ENCODE measurements around the gene STXBP4. TPM values are rescaled to one million over a fixed set of nuclear protein-coding genes. Genes with fewer than 3 reads are reported as not detected.

The STXBP4 gene
- total RNA-seq, 1 donor from 2014 or later: 8.6 TPM

DNA sequence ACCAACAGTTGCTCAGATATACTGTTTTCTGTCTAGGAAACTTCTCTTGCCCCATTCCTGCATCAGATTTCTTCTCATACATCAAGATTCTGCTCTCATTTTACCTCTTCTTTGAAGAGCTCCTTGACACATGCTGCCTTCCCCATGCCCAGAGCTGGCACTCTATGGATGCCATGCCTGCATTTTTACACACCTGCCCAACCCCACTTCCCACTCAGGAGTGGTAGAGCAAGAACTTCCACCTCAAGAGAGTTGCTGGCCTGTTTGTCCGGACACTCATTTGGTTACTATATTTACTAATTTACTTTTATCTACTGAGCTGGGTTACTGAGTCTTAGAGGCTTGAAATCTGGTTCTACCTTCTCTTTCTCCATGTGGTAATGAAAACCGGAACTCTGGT, 197.9 kb downstream of the STXBP4 start:
- DNase-seq (ENCODE audit: low spot score): no peak

DNA sequence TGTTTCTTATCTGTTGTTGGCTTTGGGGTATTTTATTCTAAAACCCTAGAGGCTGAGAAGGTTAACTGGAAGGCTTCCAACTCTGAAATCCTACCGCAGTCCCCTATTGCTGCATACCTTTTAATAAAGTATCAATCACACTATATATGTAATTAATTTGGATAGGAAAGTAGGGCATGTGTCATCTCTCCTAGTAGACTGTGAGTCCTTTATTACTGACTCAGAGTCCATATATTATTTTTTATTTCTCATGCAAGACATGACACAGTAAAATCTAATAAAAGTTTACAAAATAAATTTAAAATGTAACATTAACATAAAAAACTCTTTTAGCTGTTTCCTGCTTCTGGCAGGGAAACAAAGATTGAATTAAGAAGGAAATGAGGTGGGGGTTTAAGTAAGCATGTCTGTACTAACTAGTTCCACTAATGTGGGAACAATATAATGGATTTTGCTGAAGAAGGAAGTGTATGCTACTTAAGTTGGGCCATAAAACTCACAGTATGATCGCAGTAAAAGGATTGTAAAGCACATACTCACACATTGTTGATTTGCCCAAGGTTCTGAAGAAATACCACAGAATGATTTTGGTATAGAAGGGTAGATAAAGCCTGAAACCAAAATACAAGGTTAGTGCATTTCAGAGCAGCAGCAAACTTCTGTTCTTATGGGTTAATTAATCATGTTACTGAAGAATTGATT, 198.6 kb downstream of the STXBP4 start:
- DNase-seq (ENCODE audit: low spot score): no peak

DNA sequence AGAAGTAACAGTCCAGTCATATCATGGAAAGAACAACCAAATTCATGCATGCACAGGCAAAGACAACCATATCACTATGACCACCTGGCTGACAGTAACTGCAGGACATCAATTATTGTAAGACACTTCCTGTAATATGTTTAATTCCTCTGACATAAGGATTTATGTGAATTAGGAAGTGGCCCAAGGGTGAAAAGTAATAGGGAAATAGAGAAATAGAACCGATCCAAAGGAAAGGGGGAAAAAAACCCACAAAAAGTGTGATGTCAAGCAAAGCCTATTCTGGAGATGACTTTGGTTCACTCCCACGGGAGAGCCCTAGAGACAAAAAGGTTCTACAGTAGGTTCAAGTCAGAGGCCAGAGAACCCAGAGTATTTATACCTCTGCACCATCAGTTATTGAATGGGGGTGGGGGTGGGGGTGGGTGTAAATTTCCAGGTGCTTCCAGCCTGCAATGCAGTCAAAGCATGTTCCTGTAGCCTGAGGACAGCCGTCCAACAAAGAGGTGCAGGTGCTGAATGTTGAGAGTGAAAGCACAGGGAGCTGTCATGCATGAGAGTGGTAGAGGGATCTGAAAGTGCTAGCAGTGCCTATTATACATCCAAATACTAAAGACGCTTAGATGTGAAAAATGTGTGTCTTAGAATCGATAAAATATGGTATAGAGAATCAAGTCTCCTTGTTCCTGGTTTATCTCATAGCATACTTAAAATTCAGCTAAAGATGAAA, 200.6 kb downstream of the STXBP4 start:
- no peak for DNase-seq (ENCODE audit: low spot score)

DNA sequence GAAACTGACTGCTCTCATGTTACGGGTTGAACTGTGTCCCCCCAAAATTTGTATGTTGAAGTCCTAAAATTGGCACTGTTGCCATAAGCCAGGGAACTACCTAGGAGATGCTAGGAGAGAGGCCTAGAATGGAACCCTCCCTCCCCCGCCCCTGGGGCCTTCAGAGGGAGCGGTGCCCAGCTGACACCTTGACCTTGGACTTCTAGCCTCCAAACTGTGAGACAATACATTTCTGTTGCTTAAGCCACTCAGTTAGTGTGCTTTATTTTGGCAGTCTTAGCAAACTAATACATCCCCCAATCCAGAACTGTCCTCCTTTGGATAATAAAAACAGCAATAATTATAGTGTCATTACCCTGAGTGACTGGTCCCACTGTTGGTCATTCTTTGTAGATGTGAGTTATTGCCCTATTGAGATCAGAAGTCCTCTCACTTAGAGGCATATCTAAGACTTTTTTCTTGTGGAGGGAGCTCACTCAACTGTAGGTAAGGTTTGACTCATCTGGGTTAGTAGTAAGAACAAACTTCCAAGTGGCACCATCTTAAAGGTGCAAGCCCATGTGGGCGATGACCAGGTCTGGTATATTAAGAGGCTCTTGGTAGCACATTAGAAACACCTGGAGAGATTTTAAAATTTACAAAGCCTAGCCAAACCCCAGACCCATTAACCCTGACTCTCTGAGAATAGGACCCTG, 203.2 kb downstream of the STXBP4 start:
- no peak for DNase-seq (ENCODE audit: low spot score)

DNA sequence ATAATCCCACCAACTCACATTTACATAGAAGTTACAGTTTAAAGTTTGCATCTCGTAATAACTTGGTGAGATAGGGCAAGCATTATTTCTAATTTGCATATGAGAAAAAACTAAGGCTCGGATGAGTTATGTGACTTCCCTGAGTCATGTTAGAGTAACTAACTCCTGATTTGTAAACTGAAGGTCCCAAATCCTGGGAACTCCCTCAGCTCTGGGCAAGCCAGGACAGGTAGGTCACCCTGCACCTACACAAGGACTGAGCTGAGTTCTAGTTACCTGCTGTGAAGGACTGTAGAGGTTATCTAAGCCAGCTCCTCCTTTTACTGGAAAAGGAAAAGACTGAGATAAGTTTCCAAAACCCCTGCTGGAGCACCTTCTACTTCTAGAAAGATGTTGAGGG, 204.0 kb downstream of the STXBP4 start:
- no peak for DNase-seq (ENCODE audit: low spot score)

DNA sequence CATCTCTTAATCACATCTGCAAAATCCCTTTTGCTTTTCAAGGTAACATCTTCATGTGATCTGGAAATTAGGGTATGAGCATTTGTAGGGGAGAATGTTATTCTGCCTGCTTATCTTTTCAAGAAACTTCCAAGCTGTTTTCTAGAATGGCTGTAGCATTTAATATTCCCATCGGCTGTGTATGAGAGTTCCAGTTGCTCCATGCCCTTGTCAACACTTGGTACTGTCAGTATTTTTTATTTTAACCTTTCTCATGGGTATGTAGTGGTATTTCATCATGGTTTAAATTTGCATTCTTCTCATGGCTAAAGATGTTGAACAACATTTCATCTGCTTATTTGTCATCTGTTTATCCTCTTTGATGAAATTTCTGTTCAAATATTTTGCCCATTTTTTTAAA, 205.6 kb downstream of the STXBP4 start:
- no peak for DNase-seq (ENCODE audit: low spot score)

DNA sequence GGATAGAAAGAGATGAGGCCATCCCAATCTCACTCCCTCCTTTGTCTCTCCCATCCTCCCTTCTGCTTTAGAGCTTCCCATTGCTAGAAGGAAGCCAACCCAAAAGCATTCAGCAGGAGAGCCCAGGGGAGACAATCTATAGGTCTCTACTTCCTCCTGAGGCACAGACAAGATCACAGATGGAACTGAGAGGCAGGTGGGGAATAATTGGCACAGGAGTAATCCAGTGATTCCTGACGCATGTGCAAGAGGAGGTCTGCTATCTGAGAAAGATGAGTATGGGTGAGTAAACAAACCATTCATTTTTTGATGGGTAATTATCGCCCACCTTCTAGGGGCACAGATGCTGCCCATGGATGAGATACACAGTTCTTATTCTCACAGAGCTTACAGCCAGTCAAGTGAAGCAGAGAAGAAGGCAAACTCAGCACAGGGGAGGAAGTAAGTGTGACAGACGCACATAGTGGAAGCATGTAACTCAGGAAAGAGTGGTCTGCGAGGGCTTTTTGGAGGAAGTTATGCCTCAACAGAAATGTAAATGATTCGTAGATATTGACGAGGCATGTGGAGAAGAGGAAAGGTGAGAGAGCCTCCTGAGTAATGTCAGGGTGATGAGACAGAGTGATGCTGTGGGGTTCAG, 207.3 kb downstream of the STXBP4 start:
- no peak for DNase-seq (ENCODE audit: low spot score)

DNA sequence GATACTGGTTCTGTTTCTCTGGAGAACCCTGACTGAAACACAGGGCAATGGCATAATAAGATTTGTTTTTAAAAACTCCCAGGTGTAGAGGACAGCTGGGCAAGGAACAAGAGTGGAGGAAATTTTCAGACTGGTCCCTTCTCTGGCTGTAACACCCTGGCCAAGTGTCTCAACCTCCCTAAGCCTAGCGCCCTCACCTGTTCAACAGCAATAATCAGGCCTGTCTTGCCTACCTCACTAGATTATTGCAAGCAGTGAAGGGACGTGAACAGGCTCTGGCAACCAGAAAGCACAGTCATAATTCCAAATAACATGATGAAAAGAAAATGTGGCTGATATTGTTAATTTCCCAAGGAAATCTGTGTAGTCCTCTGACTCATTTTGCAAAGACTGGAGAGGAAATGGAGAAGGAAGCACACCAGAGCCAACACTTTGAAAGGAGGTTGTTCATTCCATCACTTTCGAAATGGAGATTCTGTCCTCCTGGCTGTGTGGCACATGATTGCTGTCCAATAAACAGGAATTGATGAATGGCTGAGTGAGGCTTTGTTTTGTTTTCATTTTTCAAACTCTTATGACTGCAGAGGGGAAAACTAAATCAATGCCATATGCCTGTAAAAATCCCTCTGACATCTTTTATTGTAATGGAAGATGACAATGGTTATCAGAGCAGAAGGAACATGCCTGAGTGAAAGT, 208.7 kb downstream of the STXBP4 start:
- no peak for DNase-seq (ENCODE audit: low spot score)

DNA sequence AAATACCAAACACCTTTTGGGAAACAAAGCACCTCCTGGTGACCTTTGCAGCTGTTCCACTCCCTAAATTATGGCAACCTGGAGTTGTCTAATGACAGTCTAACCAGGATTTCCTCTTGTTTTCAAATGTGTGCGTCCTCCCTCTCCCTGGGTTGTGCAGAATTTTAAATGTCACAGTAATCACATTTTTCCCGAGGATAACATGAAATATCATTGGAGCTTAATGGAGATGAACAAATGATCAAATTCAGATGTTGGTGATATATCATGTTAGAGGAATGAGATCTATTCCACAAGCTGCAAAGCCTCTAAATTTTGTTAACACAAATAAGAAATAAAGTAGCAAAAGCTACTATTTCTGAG, 209.3 kb downstream of the STXBP4 start:
- no peak for DNase-seq (ENCODE audit: low spot score)

DNA sequence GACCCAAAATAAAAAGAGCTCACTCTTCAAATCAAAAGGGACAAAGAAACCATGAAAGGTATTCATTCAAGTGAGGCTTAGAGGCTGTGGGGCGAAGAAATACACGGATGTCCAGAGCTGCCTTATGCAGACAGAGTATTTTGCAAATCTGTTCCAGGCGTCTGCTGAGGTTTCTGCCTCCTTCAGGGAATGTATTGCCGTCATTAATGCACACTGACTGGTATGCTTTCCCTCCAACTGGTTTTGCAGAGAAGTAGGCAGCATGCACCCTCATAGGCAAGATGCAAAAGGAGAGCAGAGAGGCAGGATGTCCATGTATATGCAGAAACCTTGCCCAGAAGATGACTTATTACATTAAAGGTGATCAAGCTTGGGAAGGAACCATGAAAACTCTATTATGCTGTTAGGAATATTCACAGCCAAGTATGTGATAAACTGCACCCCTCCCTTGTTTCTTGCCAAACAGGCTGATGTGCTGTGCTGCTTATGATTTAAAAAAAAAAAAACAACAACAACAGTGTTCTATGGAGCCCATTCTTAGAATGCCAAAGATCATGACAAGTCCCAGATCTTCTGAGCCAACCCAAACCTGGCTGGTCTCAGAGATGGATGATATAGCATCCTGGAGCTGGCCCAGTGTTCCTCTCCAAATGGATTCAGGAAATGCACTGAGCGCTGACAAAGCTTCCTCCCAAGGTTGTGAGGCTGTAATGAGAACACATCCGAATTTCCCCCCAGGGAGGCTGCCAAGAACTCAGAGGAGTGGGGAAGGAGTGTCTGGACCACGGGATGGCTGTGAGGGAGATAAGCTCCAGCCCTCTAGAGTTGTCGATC, 218.6 kb downstream of the STXBP4 start:
- DNase-seq (ENCODE audit: low spot score): no peak

DNA sequence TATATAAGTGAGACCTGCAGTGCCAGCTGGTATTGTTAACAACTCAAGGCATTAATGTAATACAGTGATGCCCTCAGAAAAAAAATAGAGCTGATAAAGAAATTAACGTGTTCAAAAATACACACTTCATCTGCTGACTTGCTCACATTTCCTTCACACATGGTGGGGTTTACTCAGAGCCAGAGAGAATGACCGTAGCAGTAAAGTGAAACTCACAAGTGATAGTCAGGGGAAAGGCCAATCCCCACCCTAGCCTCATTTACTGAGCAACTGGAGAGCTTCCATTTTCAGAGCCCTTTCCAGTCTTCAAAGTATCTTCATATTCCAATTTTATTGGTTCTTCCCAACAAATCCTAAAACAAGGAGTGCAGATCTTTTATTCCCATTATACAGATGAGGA, 222.2 kb downstream of the STXBP4 start:
- DNase-seq (ENCODE audit: low spot score): no peak

DNA sequence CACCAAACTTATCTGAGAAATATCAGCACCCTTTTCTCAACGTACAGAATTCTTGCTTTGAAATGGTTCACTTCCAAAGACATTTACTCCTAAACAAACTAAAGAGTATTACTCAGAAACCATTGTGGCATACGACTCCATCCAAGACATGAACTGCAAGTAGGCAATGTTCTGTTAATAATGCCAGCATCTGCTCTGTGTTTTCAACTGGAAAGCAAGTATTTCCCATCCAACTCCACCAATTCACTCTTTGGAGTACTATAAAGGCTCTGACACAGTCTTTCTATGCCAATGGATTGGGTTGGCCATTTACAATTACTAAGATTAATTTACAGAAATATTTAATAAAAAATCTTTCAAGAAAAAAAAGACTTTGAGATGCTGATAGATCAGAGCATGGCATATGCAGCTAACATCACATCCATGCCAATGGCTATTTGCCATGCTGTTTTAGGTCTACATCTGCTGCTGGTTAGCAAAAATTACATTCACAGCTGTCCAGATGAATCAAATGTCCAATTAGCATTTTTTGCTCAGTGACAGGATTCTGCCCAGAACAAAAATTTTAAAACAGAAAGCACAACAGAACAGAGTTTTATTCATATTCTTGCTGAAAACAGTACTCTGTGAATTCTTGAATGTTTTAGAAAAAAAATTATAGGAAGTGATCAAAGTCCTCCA, 230.3 kb downstream of the STXBP4 start:
- DNase-seq (ENCODE audit: low spot score): no peak

DNA sequence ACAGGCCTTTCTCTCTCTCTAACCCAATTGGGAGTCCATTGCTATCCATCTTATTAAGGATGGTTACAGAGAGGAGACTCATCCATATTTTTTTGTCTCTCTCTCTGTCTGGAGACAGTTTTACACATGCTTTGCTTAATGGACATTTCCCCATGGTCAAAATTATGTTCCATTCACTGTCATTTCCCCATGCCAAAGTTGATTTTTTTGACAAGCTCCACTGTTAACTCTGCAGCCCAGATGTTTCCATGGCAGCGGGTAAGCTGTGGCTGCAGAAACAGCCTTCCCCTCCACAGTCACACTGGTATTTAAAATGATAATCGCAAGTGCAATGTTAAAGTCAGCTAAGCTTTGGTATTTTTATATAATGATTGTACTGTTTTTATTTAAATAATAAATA, 232.3 kb downstream of the STXBP4 start:
- no peak for DNase-seq (ENCODE audit: low spot score)

DNA sequence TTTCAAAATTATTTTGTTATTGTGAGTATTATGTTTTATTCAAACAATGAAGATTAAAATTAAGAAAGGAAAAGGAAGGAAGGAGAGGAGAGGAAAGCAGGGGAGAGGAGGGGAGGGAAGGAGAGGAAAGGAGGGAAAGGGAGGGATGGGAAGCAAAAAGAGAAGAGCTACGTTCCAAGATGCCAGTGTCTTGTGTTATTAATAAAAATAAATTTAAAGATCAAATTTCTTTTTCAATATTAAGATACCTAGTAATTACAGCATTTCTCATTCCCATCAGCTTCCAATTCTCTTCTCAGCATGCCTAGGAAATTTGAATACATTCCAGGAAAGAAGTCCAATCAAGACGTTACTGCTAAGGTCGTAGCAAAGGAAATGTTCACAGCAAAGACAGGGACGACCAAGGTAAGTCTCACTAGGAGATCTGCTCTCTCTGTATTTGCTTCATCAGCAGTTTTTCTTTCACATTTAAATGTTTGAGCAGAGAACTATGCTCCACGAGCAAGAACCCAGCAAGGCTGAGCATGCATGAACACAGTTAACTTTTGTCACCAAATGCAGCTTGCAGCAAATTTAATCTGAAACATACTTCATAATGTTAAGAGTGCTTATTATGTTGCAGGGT, 232.9 kb downstream of the STXBP4 start:
- no peak for DNase-seq (ENCODE audit: low spot score)

DNA sequence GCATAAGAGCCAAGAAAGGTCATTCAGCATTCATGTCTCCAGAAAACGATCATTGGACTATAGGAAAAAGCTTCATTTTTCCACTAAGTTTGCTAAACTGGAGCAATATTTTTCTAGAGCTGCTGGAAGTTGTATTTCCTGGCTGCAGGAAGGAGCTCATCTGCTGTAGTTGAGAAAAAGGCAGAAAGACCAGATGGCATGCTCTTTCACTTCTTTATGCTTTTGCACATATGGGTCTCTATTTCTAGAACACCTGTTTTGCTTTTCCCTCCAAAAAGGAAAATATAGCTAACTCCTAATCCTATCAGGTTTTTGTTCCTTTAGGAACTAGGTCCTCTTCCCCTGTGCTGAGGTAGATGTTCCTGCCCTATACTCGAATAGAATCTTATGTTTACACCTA, 234.3 kb downstream of the STXBP4 start:
- DNase-seq (ENCODE audit: low spot score): no peak

DNA sequence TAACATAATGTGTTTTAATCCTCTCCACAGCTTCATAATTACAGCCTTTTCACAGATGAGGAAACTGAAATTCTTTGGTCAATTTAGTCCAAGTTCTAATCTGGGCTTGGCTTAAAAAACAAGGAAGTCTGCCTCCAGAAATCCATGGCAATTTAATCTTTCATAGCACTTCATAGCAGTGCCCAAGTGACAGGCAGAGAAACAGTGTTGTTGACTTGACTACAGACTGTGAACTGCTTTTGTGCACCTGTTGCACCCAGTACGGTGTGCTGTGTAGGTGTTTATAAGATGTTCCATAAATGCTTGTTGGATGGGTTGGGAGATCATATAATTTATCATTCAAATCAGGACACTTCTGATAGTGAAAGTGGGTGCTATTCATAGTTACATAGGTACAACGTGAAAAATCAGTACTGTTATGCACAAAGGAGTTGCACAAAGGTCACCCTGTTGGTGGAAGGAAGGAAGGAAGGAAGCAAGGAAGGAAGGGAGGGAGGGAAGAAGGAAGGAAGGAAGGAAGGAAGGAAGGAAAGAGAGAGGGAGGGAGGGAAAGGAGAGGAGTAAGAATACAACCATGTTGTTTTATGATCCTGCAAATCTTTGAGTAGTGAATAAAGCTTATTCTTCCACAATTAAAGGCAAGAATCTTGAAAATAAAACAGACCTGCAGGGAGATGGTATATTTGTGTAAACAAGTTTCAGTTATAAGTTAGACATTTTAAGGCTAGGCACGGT, 239.7 kb downstream of the STXBP4 start:
- DNase-seq (ENCODE audit: low spot score): no peak

DNA sequence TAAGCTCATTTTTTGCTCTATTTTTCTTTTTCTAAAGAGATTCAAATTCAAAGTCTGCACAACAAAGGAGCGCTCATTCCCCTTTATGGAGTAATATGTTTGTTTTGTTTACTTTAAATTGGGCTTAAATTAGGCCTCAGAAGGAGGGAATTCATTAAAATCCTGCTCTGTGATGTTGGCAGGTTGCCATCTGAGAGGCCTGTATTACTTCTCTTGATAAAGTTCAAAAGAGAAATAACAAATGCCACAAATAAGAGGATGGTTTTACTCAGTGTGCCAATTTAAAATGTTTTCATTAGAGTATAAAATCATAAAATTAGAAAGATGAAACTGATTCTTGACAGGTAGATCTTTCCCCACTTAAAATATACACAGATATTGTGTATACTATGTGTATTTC, 241.7 kb downstream of the STXBP4 start:
- no peak for DNase-seq (ENCODE audit: low spot score)

DNA sequence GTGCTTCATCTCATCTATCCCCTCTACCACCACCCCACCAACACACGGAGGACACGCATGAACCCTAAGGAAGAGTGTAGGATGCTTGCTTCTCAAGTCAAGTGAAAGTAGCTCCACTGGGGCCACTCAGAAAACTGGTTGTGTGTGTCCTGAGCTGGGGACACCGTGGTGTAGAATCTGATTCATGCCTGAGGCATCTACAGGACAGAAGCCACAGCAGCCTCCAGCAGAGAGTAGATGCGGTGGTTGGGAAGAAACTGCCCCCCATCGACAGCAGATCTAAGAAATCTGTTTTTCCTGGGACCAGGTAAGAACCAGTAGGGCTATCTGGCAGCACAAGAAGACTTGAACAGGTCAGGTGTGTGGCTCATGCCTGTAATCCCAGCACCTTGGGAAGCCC, 244.3 kb downstream of the STXBP4 start:
- no peak for DNase-seq (ENCODE audit: low spot score)

DNA sequence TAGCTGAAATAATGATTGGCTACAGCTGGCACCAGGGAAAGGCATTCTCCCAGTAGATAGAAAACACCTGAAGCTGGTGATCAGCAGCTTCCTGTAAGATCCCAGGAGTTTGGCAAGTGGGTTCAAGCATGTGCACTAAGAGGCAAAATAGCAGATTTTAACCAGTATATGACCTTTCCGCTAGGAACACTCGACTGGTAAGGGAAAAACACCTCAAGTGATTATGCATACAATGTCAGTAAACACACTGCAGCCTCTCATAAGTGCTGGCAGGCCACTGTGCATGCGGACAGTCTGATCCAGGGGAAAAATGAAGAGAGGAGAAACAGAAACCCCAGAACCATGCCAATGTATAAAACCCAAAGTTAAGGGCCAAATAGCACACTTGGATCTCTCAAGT, 247.1 kb downstream of the STXBP4 start:
- no peak for DNase-seq (ENCODE audit: low spot score)

Measured in mesenteric fat pad (tissue), 1 donor.